T-cell (primary cell): ENCODE results near the gene CELF1. TPM values are rescaled to one million over a fixed set of nuclear protein-coding genes. Genes with fewer than 3 reads are reported as not detected.

Source experiments
- ATAC-seq, 4 experiments: fragments of 200-7000 bp in 3 of 4; fragments of 150-1000 bp in 1 of 4; cut with Tn5 transposase; replicated peaks in 1 of 4; 1 replicate in 3 of 4; 2 replicates in 1 of 4; pipeline ENCODE4 v1.10.0; 2021; ENCODE audit warnings: moderate library complexity in 3 of 4, mild to moderate bottlenecking in 2 of 4, moderate number of reproducible peaks in 1 of 4
- CTCF ChIA-PET, 2 donors: fragments of 300-600 bp; sonication (Branson Sonifier 250); formaldehyde crosslinking; loops; one replicate each; lab custom pipeline; 2022; ENCODE audit warnings: antibody characterized with exemption in 2 of 2; lab: Charles Lee
- POLR2A ChIA-PET, 2 donors: fragments of 300-600 bp; sonication (Branson Sonifier 250); formaldehyde crosslinking; loops; one replicate each; lab custom pipeline; 2022; ENCODE audit warnings: antibody characterized with exemption in 2 of 2; lab: Charles Lee
- DNase-seq, 35 experiments: peaks; one replicate each; pipeline versions ENCODE4 v3.0.0 to v3.0.0-alpha.2; 2013 to 2023
- H3K27ac ChIP-seq: one replicate; pipeline ENCODE4 v1.5.1; 2013; ENCODE audit warnings: low read length
- H3K27me3 ChIP-seq, 2 experiments: replicated peaks in 1 of 2; 1 replicate in 1 of 2; 2 replicates in 1 of 2; pipeline versions ENCODE4 v1.6.1 to v1.7.0; 2013; ENCODE audit warnings: low read length in 1 of 2, mixed read lengths in 1 of 2; ENCODE audit not compliant: control insufficient read depth in 2 of 2, insufficient read depth in 2 of 2; ENCODE audit errors: extremely low read depth in 1 of 2
- H3K36me3 ChIP-seq, 2 donors: 1 replicate in 1 of 2; 2 replicates in 1 of 2; pipeline versions ENCODE4 v1.6.1 to v1.7.0; 2013; ENCODE audit warnings: low read length in 1 of 2; ENCODE audit not compliant: control insufficient read depth in 2 of 2, insufficient read depth in 1 of 2; ENCODE audit errors: extremely low read depth in 1 of 2
- H3K4me1 ChIP-seq, 2 experiments: 1 replicate in 1 of 2; 2 replicates in 1 of 2; pipeline versions ENCODE4 v1.6.1 to v1.7.0; 2013; ENCODE audit warnings: low read length in 2 of 2, mixed read lengths in 1 of 2; ENCODE audit not compliant: insufficient read depth in 2 of 2, control insufficient read depth in 1 of 2; ENCODE audit errors: extremely low read depth in 1 of 2
- H3K4me3 ChIP-seq, 2 donors: 1 replicate in 1 of 2; 2 replicates in 1 of 2; pipeline versions ENCODE4 v1.5.1 to v1.7.0; 2013; ENCODE audit warnings: mild to moderate bottlenecking in 2 of 2, low read length in 1 of 2, moderate library complexity in 1 of 2; ENCODE audit not compliant: control insufficient read depth in 1 of 2; ENCODE audit errors: extremely low read depth in 1 of 2
- H3K9me3 ChIP-seq: 2 replicates; pipeline ENCODE4 v1.7.0; 2013
- H3K27ac Mint-ChIP-seq, 2 donors: one replicate each; pipeline ENCODE4 v1.8.0; 2020 to 2021; ENCODE audit warnings: mild to moderate bottlenecking in 2 of 2, mixed read lengths in 2 of 2
- H3K27me3 Mint-ChIP-seq, 2 donors: one replicate each; pipeline ENCODE4 v1.8.0; 2021 to 2022; ENCODE audit warnings: mixed read lengths in 2 of 2
- H3K36me3 Mint-ChIP-seq: one replicate; pipeline ENCODE4 v1.8.0; 2021; ENCODE audit warnings: mixed read lengths
- H3K4me1 Mint-ChIP-seq, 3 donors: one replicate each; pipeline ENCODE4 v1.8.0; 2020 to 2022; ENCODE audit warnings: mixed read lengths in 3 of 3, mild to moderate bottlenecking in 1 of 3
- H3K4me3 Mint-ChIP-seq, 3 donors: one replicate each; pipeline ENCODE4 v1.8.0; 2020 to 2022; ENCODE audit warnings: mild to moderate bottlenecking in 3 of 3, mixed read lengths in 3 of 3, moderate library complexity in 3 of 3
- H3K9me3 Mint-ChIP-seq, 3 donors: one replicate each; pipeline ENCODE4 v1.8.0; 2020 to 2022; ENCODE audit warnings: mixed read lengths in 3 of 3
- WGBS: methylation state at CpG from one replicate; pipeline ENCODE4 v1.1.5; 2013; ENCODE audit warnings: missing lambda C conversion rate; ENCODE audit not compliant: insufficient coverage; 5-methylcytosine and 5-hydroxymethylcytosine counted together
- total RNA-seq, 35 experiments: library from RNA in 6 of 35; stranded (reverse) in 6 of 35; fragments of 120-200 nt in 1 of 35; gene quantifications; one replicate each; pipeline versions ENCODE4 v1.2.1 to v1.2.4 and lab custom pipeline; 2013 to 2026

Gene CELF1
- total RNA-seq, 5 donors from 2014 or later (not counting 1 experiment from before 2014, with no cell fraction given): 109 to 124 (median 123) TPM

- Mint-ChIP-seq H3K27ac (no peak overlapping the region), H3K9me3 (no peaks in the 10 kb centered on the region), H3K4me3 (peak overlapping the region in 1 of 3 donors; percentile 35), H3K36me3 (no peaks in the 10 kb centered on the region), H3K4me1 (peaks cover 0 to 10% (median 5%) of the 10 kb centered on the region in 3 donors), H3K27me3 (peaks cover 23 to 34% of the 10 kb centered on the region in 2 donors)
- H3K9me3 ChIP-seq: no peaks in the 10 kb centered on the region
- no peak for DNase-seq
- POLR2A ChIA-PET: no interaction called here
- H3K4me1 ChIP-seq: peaks cover 0 to 15% of the 10 kb centered on the region in 2 experiments
- no peak for ATAC-seq
- CTCF ChIA-PET: no interaction called here
- H3K27ac ChIP-seq: no peak overlapping the region
- no peak overlapping the region for H3K4me3 ChIP-seq
- no peaks in the 10 kb centered on the region for H3K36me3 ChIP-seq
- whole genome bisulfite sequencing: 17% methylated on average over 4 of the region's 6 CpGs
- H3K27me3 ChIP-seq: peaks cover 0 to 45% of the 10 kb centered on the region in 2 experiments
These were observed 40.6 kb upstream of the CELF1 start for GRCh38 chr11:47593492-47593933.

GRCh38 chr11:47592970-47593369 is 40.0 kb upstream of the CELF1 start:
- Mint-ChIP-seq H3K36me3 (no peaks in the 10 kb centered on the region), H3K9me3 (no peaks in the 10 kb centered on the region), H3K4me1 (peaks cover 0 to 10% (median 5%) of the 10 kb centered on the region in 3 donors), H3K4me3 (no peak overlapping the region), H3K27ac (no peak overlapping the region), H3K27me3 (peaks cover 23 to 34% of the 10 kb centered on the region in 2 donors)
- WGBS: 80% methylated on average over 1 of the region's 2 CpGs
- no peak for DNase-seq
- Histone ChIP-seq H3K27me3 (peaks cover 0 to 45% of the 10 kb centered on the region in 2 experiments), H3K4me3 (no peak overlapping the region), H3K4me1 (peaks cover 0 to 15% of the 10 kb centered on the region in 2 experiments), H3K9me3 (no peaks in the 10 kb centered on the region), H3K36me3 (no peaks in the 10 kb centered on the region), H3K27ac (no peak overlapping the region)
- no peak for ATAC-seq
- ChIA-PET CTCF (no interaction called here), POLR2A (no interaction called here)

GRCh38 chr11:47592251-47592650 is 39.3 kb upstream of the CELF1 start:
- ChIA-PET POLR2A (no interaction called here), CTCF (no interaction called here)
- WGBS: 56% methylated on average over 4 of the region's 4 CpGs
- Mint-ChIP-seq H3K36me3 (no peaks in the 10 kb centered on the region), H3K27ac (no peak overlapping the region), H3K9me3 (no peaks in the 10 kb centered on the region), H3K4me3 (no peak overlapping the region), H3K4me1 (peaks cover 0 to 10% (median 5%) of the 10 kb centered on the region in 3 donors), H3K27me3 (peaks cover 23 to 34% of the 10 kb centered on the region in 2 donors)
- no peak overlapping the region for H3K4me3 ChIP-seq
- H3K9me3 ChIP-seq: no peaks in the 10 kb centered on the region
- H3K4me1 ChIP-seq: peaks cover 0 to 15% of the 10 kb centered on the region in 2 experiments
- DNase-seq: no peak
- ATAC-seq: no peak
- H3K36me3 ChIP-seq: no peaks in the 10 kb centered on the region
- no peak overlapping the region for H3K27ac ChIP-seq
- H3K27me3 ChIP-seq: peaks cover 0 to 41% of the 10 kb centered on the region in 2 experiments

- Histone ChIP-seq H3K9me3 (no peaks in the 10 kb centered on the region), H3K27ac (no peak overlapping the region), H3K4me1 (peaks cover 0 to 15% of the 10 kb centered on the region in 2 experiments), H3K36me3 (no peaks in the 10 kb centered on the region), H3K27me3 (peaks cover 0 to 41% of the 10 kb centered on the region in 2 experiments), H3K4me3 (no peak overlapping the region)
- H3K27me3 Mint-ChIP-seq: peaks cover 23 to 34% of the 10 kb centered on the region in 2 donors
- no peaks in the 10 kb centered on the region for H3K9me3 Mint-ChIP-seq
- H3K4me3 Mint-ChIP-seq: no peak overlapping the region
- DNase-seq (no peak), ATAC-seq (no peak)
- POLR2A ChIA-PET: no interaction called here
- peaks cover 0 to 10% (median 5%) of the 10 kb centered on the region in 3 donors for H3K4me1 Mint-ChIP-seq
- no peaks in the 10 kb centered on the region for H3K36me3 Mint-ChIP-seq
- WGBS: 16% methylated on average over 6 of the region's 7 CpGs
- H3K27ac Mint-ChIP-seq: no peak overlapping the region
- CTCF ChIA-PET: no interaction called here
These were observed 38.8 kb upstream of the CELF1 start for GRCh38 chr11:47591764-47592163.

GRCh38 chr11:47589977-47590861 is 37.3 kb upstream of the CELF1 start:
- 97% methylated on average over 119 of the region's 122 CpGs for WGBS
- Mint-ChIP-seq H3K27me3 (peaks cover 16 to 27% of the 10 kb centered on the region in 2 donors), H3K9me3 (no peaks in the 10 kb centered on the region), H3K4me1 (peaks cover 0 to 10% (median 5%) of the 10 kb centered on the region in 3 donors), H3K27ac (no peak overlapping the region), H3K36me3 (no peaks in the 10 kb centered on the region), H3K4me3 (no peak overlapping the region)
- ChIA-PET CTCF (no interaction called here), POLR2A (no interaction called here)
- ATAC-seq (no peak), DNase-seq (no peak)
- Histone ChIP-seq H3K9me3 (no peaks in the 10 kb centered on the region), H3K4me3 (no peak overlapping the region), H3K27ac (no peak overlapping the region), H3K27me3 (peaks cover 0 to 34% of the 10 kb centered on the region in 2 experiments), H3K36me3 (peaks cover 0 to under 1% of the 10 kb centered on the region in 2 donors), H3K4me1 (peaks cover 0 to 15% of the 10 kb centered on the region in 2 experiments)

GRCh38 chr11:47589584-47589976 is 36.6 kb upstream of the CELF1 start:
- no peaks in the 10 kb centered on the region for H3K9me3 Mint-ChIP-seq
- H3K4me3 ChIP-seq: no peak overlapping the region
- H3K4me1 ChIP-seq: peaks cover 0 to 15% of the 10 kb centered on the region in 2 experiments
- H3K36me3 ChIP-seq: peaks cover 4 to 5% of the 10 kb centered on the region in 2 donors
- H3K9me3 ChIP-seq: no peaks in the 10 kb centered on the region
- WGBS: 98% methylated on average over 49 of the region's 51 CpGs
- ChIA-PET CTCF (no interaction called here), POLR2A (no interaction called here)
- H3K27ac Mint-ChIP-seq: no peak overlapping the region
- no peak overlapping the region for H3K27ac ChIP-seq
- peaks cover 0 to 10% (median 5%) of the 10 kb centered on the region in 3 donors for H3K4me1 Mint-ChIP-seq
- H3K27me3 Mint-ChIP-seq: peaks cover 13 to 20% of the 10 kb centered on the region in 2 donors
- DNase-seq (no peak), ATAC-seq (no peak)
- H3K36me3 Mint-ChIP-seq: no peaks in the 10 kb centered on the region
- H3K27me3 ChIP-seq: peaks cover 0 to 27% of the 10 kb centered on the region in 2 experiments
- H3K4me3 Mint-ChIP-seq: no peak overlapping the region
